ENCODE data around the gene PRIMA1. TPM values are rescaled to one million over a fixed set of nuclear protein-coding genes. Genes with fewer than 3 reads are reported as not detected.

Gene PRIMA1
- total and polyA plus RNA-seq, 2 donors (not counting 1 experiment from before 2014, with no cell fraction given), result not detected

- Histone ChIP-seq H3K27me3 (ENCODE audit: control insufficient read depth, insufficient read depth, low read length) (no peaks in the 10 kb centered on the region), H3K4me3 (replicated peaks in 1 of 4; ENCODE audit: control extremely low read depth in 1 of 4, insufficient read depth in 1 of 4, low read depth in 3 of 4, low read length in 4 of 4) (no peak overlapping the region), H3K9ac (ENCODE audit: insufficient read depth, low read length) (no peak overlapping the region), H3K36me3 (ENCODE audit: control insufficient read depth, insufficient read depth, low read length) (no peaks in the 10 kb centered on the region), H2AFZ (ENCODE audit: low read length) (no peak overlapping the region), H4K20me1 (ENCODE audit: control insufficient read depth, extremely low read depth, insufficient read depth, low read length) (no peaks in the 10 kb centered on the region), H3K79me2 (ENCODE audit: control insufficient read depth, insufficient read depth, low read length) (no peaks in the 10 kb centered on the region), H3K4me1 (ENCODE audit: control insufficient read depth, extremely low read depth, insufficient read depth, low read length) (no peaks in the 10 kb centered on the region), H3K4me2 (ENCODE audit: extremely low read depth, insufficient read depth, low read length) (no peak overlapping the region), H3K9me3 (ENCODE audit: control insufficient read depth, insufficient read depth, low read depth, low read length) (no peaks in the 10 kb centered on the region), H3K27ac (ENCODE audit: insufficient read depth, low read length) (no peak overlapping the region)
- no peak for DNase-seq (ENCODE audit: low read depth in 2 of 2)
- TF ChIP-seq EZH2 (IDR thresholded peaks at IDR 0.05; ENCODE audit: low read length, missing control alignments), result no peak
- TF ChIP-seq CTCF (conservative IDR thresholded peaks at IDR 0.05 in 1 of 2, IDR thresholded peaks at IDR 0.05 in 1 of 2; ENCODE audit: low read depth in 1 of 2, low read length in 2 of 2), result no peak
Measured at GRCh38 chr14:93716746-93717667, 71.3 kb downstream of the PRIMA1 start.

- H3K9me3 ChIP-seq (ENCODE audit: control insufficient read depth, insufficient read depth, low read depth, low read length), result no peaks in the 10 kb centered on the region
- H2AFZ ChIP-seq (ENCODE audit: low read length), result no peak overlapping the region
- H4K20me1 ChIP-seq (ENCODE audit: control insufficient read depth, extremely low read depth, insufficient read depth, low read length), result no peaks in the 10 kb centered on the region
- H3K4me3 ChIP-seq (replicated peaks in 1 of 4; ENCODE audit: control extremely low read depth in 1 of 4, insufficient read depth in 1 of 4, low read depth in 3 of 4, low read length in 4 of 4), result no peak overlapping the region
- no peak overlapping the region for H3K27ac ChIP-seq (ENCODE audit: insufficient read depth, low read length)
- no peak overlapping the region for H3K9ac ChIP-seq (ENCODE audit: insufficient read depth, low read length)
- no peaks in the 10 kb centered on the region for H3K4me1 ChIP-seq (ENCODE audit: control insufficient read depth, extremely low read depth, insufficient read depth, low read length)
- H3K36me3 ChIP-seq (ENCODE audit: control insufficient read depth, insufficient read depth, low read length), result no peaks in the 10 kb centered on the region
- no peaks in the 10 kb centered on the region for H3K79me2 ChIP-seq (ENCODE audit: control insufficient read depth, insufficient read depth, low read length)
- no peak for DNase-seq (ENCODE audit: low read depth in 2 of 2)
- TF ChIP-seq EZH2 (IDR thresholded peaks at IDR 0.05; ENCODE audit: low read length, missing control alignments) (no peak), CTCF (conservative IDR thresholded peaks at IDR 0.05 in 1 of 2, IDR thresholded peaks at IDR 0.05 in 1 of 2; ENCODE audit: low read depth in 1 of 2, low read length in 2 of 2) (no peak)
- no peaks in the 10 kb centered on the region for H3K27me3 ChIP-seq (ENCODE audit: control insufficient read depth, insufficient read depth, low read length)
- H3K4me2 ChIP-seq (ENCODE audit: extremely low read depth, insufficient read depth, low read length), result no peak overlapping the region
Measured at GRCh38 chr14:93716002-93716745, 72.1 kb downstream of the PRIMA1 start.

DNA sequence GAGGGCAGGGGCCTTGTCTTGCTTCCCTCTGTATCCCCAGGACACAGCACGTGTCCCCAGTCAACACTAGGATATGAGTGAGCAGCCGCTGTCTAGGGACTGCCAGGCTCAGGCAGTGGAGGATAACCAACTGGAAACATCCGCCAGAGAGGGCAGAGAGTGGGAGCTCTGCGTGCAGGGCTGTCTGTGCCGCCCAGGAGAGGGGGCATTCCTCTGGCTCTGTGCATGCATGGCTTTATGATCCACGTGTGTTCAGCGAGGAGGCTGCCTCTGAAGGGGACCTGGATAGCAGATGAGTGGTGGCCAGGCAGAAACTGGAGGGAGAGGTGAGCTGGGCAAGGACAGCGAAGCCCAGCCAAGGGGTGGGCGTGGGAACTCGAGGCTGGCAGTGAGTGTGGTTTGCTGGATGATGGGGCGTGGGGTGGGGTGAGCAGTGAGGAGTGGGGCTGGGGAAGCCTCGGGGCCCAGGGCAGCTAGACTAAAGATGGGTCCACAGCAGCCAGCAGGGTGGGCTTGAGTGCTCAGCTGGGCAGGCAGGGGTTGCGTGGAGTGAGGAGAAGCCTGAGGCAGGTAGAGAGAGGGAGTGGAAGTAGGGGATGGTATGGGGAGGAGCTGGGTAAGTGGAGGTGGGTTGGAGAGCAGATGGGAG lies 72.9 kb downstream of the PRIMA1 start:
- H3K9ac ChIP-seq (ENCODE audit: insufficient read depth, low read length), result no peak overlapping the region
- DNase-seq (ENCODE audit: low read depth in 2 of 2), result no peak
- H3K27ac ChIP-seq (ENCODE audit: insufficient read depth, low read length), result no peak overlapping the region
- H2AFZ ChIP-seq (ENCODE audit: low read length), result no peak overlapping the region
- no peaks in the 10 kb centered on the region for H3K9me3 ChIP-seq (ENCODE audit: control insufficient read depth, insufficient read depth, low read depth, low read length)
- H3K27me3 ChIP-seq (ENCODE audit: control insufficient read depth, insufficient read depth, low read length), result no peaks in the 10 kb centered on the region
- H3K4me1 ChIP-seq (ENCODE audit: control insufficient read depth, extremely low read depth, insufficient read depth, low read length), result no peaks in the 10 kb centered on the region
- H3K4me2 ChIP-seq (ENCODE audit: extremely low read depth, insufficient read depth, low read length), result no peak overlapping the region
- H3K36me3 ChIP-seq (ENCODE audit: control insufficient read depth, insufficient read depth, low read length), result no peaks in the 10 kb centered on the region
- H4K20me1 ChIP-seq (ENCODE audit: control insufficient read depth, extremely low read depth, insufficient read depth, low read length), result no peaks in the 10 kb centered on the region
- TF ChIP-seq CTCF (conservative IDR thresholded peaks at IDR 0.05 in 1 of 2, IDR thresholded peaks at IDR 0.05 in 1 of 2; ENCODE audit: low read depth in 1 of 2, low read length in 2 of 2) (no peak), EZH2 (IDR thresholded peaks at IDR 0.05; ENCODE audit: low read length, missing control alignments) (no peak)
- H3K4me3 ChIP-seq (replicated peaks in 1 of 4; ENCODE audit: control extremely low read depth in 1 of 4, insufficient read depth in 1 of 4, low read depth in 3 of 4, low read length in 4 of 4), result no peak overlapping the region
- no peaks in the 10 kb centered on the region for H3K79me2 ChIP-seq (ENCODE audit: control insufficient read depth, insufficient read depth, low read length)

All from fibroblast of lung (primary cell).